ENCODE results near the gene PCDHB7.
"Not testable (repeated sequence)": the region's sequence is repeated elsewhere in the genome, so short reads cannot be mapped to it uniquely, and the experiment has no call there.

DNA sequence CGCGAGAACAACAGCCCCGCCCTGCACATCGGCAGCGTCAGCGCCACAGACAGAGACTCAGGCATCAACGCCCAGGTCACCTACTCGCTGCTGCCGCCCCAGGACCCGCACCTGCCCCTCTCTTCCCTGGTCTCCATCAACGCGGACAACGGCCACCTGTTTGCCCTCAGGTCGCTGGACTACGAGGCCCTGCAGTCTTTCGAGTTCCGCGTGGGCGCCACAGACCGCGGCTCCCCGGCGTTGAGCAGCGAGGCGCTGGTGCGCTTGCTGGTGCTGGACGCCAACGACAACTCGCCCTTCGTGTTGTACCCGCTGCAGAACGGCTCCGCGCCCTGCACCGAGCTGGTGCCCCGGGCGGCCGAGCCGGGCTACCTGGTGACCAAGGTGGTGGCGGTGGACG, 20.8 kb upstream of the PCDHB7 start:
- TF ChIP-seq POLR2A (IDR thresholded peaks at IDR 0.05) = not testable (repeated sequence)
- TF ChIP-seq, protein P1, sequence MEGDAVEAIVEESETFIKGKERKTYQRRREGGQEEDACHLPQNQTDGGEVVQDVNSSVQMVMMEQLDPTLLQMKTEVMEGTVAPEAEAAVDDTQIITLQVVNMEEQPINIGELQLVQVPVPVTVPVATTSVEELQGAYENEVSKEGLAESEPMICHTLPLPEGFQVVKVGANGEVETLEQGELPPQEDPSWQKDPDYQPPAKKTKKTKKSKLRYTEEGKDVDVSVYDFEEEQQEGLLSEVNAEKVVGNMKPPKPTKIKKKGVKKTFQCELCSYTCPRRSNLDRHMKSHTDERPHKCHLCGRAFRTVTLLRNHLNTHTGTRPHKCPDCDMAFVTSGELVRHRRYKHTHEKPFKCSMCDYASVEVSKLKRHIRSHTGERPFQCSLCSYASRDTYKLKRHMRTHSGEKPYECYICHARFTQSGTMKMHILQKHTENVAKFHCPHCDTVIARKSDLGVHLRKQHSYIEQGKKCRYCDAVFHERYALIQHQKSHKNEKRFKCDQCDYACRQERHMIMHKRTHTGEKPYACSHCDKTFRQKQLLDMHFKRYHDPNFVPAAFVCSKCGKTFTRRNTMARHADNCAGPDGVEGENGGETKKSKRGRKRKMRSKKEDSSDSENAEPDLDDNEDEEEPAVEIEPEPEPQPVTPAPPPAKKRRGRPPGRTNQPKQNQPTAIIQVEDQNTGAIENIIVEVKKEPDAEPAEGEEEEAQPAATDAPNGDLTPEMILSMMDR (IDR thresholded peaks at IDR 0.05) = not testable (repeated sequence)
